SJCRH30 (cell line): ENCODE data around the gene CHTF18. TPM values are rescaled to one million over a fixed set of nuclear protein-coding genes. Genes with fewer than 3 reads are reported as not detected.
"Not testable (repeated sequence)": the region's sequence is repeated elsewhere in the genome, so short reads cannot be mapped to it uniquely, and the experiment has no call there.

ENCODE experiments used
- DNase-seq, 2 experiments: peaks; one replicate each; pipeline ENCODE4 v3.0.0-alpha.2; 2015 to 2020
- H3K27ac ChIP-seq: fragments of 250-450 bp; sonication (Bioruptor Pico); 2 replicates; pipeline ENCODE4 v1.5.1; 2020; ENCODE audit warnings: mild to moderate bottlenecking, moderate library complexity
- H3K27me3 ChIP-seq: fragments of 250-450 bp; sonication (Bioruptor Pico); 2 replicates; pipeline ENCODE4 v1.5.1; 2020; ENCODE audit warnings: mild to moderate bottlenecking, moderate library complexity
- H3K36me3 ChIP-seq: fragments of 250-450 bp; sonication (Bioruptor Pico); 2 replicates; pipeline ENCODE4 v1.5.1; 2020; ENCODE audit warnings: mild to moderate bottlenecking, moderate library complexity
- H3K4me1 ChIP-seq: fragments of 250-450 bp; sonication (Bioruptor Pico); 2 replicates; pipeline ENCODE4 v1.5.1; 2020; ENCODE audit warnings: mild to moderate bottlenecking, moderate library complexity
- H3K4me3 ChIP-seq: fragments of 250-450 bp; sonication (Bioruptor Pico); 2 replicates; pipeline ENCODE4 v1.5.1; 2020; ENCODE audit warnings: mild to moderate bottlenecking, moderate library complexity
- H3K9me3 ChIP-seq: fragments of 250-450 bp; sonication (Bioruptor Pico); replicated peaks from 2 replicates; pipeline ENCODE4 v1.5.1; 2020; ENCODE audit warnings: mild to moderate bottlenecking, moderate library complexity
- total RNA-seq: library from RNA; depleted of rRNA; stranded (reverse); fragments of >200 nt; shearing (Covaris generic); gene quantifications from 2 replicates; pipeline ENCODE4 v1.2.3, GENCODE V29; 2014

Gene CHTF18
- total RNA-seq, 1 experiment from 2014 or later: 46.0 TPM

DNA sequence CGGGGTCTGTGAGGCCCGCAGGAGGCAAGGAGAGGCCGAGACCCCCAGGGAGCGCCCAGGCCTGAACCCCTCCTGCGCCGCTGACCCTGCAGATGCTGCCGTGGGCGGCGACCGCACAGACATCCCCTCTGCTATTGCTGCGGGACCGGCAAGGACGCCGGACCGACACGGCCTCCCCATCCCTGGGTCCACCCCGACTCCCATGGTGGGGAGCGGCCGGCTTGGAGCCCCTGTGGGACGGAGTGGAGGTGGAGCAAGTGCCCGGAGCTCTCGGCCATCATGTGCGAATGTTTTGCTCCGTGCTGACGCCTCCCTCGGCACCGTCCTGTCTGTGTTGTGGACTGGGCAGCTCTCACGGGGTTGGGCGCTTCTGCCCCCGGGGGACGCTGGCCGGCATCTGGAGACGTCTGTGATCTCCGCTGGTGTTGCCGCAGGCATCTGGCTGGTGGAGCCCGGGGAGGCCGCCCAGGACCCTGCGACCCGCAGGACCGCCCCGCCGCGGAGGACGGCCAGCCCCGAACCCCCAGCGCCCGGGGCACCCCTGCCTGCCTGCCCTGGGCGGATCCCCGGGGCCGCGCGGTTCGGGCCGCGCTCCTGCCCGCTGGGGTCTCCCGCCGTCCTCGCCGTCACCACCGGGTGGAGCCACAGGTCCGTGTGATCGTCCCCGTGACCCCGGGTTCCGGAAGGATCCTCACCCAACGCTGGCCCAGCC lies 24.9 kb downstream of the CHTF18 start:
- H3K27ac ChIP-seq: no peak overlapping the region
- H3K36me3 ChIP-seq: no peaks in the 10 kb centered on the region
- peaks cover 15% of the 10 kb centered on the region for H3K4me1 ChIP-seq
- no peaks in the 10 kb centered on the region for H3K9me3 ChIP-seq
- no peaks in the 10 kb centered on the region for H3K27me3 ChIP-seq
- H3K4me3 ChIP-seq: no peak overlapping the region
- no peak for DNase-seq

DNA sequence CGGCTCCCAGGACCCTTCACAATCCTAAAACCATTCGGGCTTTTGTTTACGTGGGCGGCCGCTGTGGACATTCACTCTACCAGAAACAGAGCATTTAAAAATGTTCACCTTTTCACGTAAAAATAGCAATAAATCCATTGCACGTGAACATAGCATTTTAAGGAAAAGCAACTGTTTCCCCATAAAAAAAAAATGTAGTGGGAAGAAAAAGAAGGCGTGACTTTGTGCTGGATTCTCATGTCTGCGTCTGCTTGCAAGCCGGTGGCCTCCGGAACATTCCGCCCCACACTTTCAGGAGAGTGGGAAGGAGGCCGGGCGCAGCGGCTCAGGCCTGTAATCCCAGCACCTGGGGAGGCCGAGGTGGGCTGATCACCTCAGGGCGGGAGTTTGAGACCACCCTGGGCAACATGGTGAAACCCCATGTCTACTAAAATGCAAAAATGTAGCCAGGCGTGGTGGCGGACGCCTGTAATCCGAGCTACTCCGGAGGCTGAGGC lies 25.5 kb downstream of the CHTF18 start:
- Histone ChIP-seq H3K4me3 (no peak overlapping the region), H3K36me3 (no peaks in the 10 kb centered on the region), H3K27me3 (no peaks in the 10 kb centered on the region), H3K27ac (no peak overlapping the region), H3K9me3 (no peaks in the 10 kb centered on the region), H3K4me1 (peaks cover 15% of the 10 kb centered on the region)
- DNase-seq: no peak

DNA sequence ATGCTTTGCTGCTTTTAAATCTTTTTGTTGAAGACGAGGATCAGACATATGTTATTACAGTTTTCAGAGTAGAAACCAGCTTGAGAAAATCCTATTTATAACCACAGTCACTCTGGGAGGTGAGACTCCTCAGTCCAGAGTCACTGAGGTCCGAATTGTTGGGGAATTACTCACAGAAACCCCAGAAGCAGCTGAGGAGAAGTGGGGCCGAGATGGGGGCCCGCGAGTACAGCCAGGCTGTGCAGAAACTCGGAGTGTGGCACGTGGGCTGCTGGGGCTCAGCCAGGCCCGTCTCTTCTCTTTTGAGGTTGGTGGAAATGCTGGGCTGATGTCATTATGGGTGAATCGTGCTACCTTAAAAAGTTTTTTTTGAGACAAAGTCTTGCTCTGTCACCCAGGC lies 26.6 kb downstream of the CHTF18 start:
- Histone ChIP-seq H3K4me1 (peaks cover 15% of the 10 kb centered on the region), H3K27ac (peak overlapping the region; percentile 63), H3K9me3 (no peaks in the 10 kb centered on the region), H3K27me3 (no peaks in the 10 kb centered on the region), H3K4me3 (no peak overlapping the region), H3K36me3 (no peaks in the 10 kb centered on the region)
- DNase-seq: peak; percentile 72 to 76

DNA sequence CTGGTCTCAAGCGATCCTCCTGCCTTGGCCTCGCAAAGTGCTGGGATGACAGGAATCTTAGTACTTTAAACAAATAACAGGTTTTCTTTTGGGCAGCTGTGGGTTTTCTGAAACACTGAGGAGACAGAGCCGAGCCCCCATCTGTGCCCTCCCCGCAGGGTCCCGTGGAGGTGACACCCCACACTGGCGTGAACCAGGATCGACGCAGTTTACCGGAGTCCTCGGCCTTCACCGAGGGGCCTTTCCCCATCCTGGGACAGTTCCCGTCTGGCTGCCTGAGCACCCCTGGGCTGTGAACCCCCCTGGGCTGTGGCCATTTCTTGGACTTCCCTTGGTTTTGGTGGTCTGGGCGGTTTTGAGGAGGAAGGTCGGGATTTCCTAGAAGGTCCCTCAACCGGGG lies 27.4 kb downstream of the CHTF18 start:
- H3K36me3 ChIP-seq: no peaks in the 10 kb centered on the region
- H3K27me3 ChIP-seq: no peaks in the 10 kb centered on the region
- no peaks in the 10 kb centered on the region for H3K9me3 ChIP-seq
- H3K27ac ChIP-seq: peak overlapping the region; percentile 63
- no peak overlapping the region for H3K4me3 ChIP-seq
- H3K4me1 ChIP-seq: peaks cover 15% of the 10 kb centered on the region
- no peak for DNase-seq

DNA sequence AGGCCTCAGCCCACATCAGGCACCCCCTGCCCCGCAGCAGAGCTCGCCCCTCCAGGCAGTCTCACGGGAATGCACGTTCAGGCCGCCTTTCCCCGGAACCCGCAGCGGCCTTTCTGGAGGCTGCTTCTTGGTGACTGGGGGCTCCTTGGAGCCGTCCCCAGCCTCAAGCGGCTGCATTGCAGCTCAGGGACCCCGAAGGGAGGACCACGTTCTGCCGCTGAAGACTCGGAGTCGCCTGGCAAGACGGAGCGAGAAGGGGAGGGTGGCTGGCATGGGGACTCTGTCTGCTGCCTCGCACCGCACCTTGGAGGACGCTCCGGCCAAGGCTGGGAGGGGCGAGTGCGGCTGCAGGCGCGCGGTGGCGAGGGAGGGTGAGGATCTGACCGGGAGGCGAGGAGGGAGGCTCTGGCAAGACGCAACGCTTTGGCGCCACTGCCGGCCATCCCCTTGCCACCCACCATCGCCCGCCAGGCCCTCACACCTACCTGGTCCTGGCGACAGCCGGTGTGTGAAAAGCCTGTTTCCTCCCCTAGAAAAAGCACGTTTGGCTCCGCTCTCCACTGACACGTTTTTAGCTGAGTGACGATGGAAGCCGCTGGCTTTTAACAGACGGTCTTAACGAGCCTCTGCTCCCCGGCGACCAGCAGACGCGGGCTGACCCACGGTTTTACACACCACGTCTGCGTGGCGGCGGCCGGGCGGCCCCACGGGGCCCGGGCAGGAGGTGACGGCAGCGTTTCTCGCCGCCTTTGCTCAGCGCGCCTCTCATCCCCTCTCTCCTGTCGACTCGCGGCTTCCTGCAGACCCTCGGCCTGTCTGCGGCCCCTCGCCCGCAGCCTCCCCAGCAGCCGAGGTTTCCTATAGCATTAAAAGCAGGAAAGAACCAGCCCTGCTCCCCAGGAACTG lies 28.8 kb downstream of the CHTF18 start:
- DNase-seq: no peak
- H3K27ac ChIP-seq: no peak overlapping the region
- H3K27me3 ChIP-seq: no peaks in the 10 kb centered on the region
- no peaks in the 10 kb centered on the region for H3K36me3 ChIP-seq
- H3K4me1 ChIP-seq: peaks cover 15% of the 10 kb centered on the region
- no peak overlapping the region for H3K4me3 ChIP-seq
- H3K9me3 ChIP-seq: no peaks in the 10 kb centered on the region

DNA sequence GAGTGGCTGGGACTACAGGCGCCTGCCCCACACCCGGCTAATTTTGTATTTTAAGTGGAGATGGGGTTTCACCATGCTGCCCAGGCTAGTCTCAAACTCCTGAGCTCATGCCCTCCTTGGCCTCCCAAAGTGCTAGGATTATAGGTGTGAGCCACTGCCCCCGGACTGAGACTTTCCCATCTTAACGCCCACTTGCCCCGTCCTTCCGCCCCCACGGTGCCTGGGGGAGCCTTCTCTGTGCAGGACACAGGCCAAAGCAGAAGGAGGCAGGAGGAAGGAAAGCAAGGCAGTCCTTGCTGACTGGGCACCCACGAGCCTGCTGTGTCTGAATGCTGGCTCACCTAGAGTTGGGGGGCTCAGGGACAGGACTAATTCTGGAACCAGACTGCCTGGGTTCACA lies 29.7 kb downstream of the CHTF18 start:
- H3K27me3 ChIP-seq: no peaks in the 10 kb centered on the region
- no peak for DNase-seq
- no peaks in the 10 kb centered on the region for H3K9me3 ChIP-seq
- H3K4me1 ChIP-seq: peaks cover 15% of the 10 kb centered on the region
- H3K27ac ChIP-seq: no peak overlapping the region
- no peak overlapping the region for H3K4me3 ChIP-seq
- H3K36me3 ChIP-seq: no peaks in the 10 kb centered on the region

DNA sequence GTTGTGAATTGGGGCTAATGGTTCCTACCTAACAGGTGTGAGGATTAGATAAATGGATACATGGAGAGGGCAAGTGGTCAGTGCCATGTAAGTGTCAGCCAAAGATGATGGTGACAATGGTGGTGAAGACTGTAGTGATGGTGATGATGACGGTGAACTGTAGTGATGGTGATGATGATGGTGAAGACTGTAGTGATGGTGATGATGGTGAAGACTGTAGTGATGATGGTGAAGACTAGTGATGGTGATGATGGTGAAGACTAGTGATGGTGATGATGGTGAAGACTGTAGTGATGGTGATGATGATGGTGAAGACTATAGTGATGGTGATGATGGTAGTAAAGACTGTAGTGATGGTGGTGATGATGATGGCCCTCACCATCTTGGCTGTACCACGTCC lies 30.2 kb downstream of the CHTF18 start:
- H3K4me1 ChIP-seq: peaks cover 15% of the 10 kb centered on the region
- H3K9me3 ChIP-seq: peaks cover 2% of the 10 kb centered on the region; the same call in 1 of the 2 replicates
- H3K27me3 ChIP-seq: no peaks in the 10 kb centered on the region
- H3K4me3 ChIP-seq: no peak overlapping the region
- DNase-seq: no peak
- H3K36me3 ChIP-seq: no peaks in the 10 kb centered on the region
- no peak overlapping the region for H3K27ac ChIP-seq

DNA sequence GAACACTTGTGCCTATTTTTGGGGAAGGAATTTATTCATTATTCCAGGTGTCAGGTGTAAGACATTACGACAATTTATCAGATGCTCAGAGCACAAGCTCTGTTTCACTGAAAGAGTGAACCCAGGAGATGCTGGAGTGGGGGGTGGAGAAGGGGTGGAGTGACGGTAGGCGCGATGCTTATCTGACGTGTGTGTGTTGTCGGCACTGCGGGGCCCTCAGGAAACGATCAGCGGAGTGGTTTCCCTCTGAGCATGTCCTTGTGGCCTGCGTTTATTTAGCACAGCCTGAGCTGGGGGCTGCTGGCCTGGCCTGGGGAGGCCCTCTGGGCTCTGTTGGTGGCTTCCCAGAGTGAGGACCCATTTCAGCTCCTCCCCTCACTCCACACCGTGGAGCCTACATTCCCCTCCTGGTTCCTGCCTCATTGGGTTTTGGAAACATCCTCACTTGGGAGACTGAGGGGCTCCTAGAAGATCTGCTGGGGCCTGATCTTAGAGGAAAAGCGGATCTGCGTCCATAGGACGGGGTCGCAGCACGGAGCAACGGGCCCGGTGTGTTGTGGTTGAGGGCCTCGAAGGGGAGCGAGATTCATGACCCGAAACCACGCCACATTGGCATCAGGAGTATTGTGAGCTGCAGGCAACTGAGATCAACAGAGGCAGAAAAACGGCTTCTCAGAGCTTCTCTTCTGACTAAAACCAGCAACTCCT lies 31.1 kb downstream of the CHTF18 start:
- H3K4me1 ChIP-seq: peaks cover 12% of the 10 kb centered on the region
- no peaks in the 10 kb centered on the region for H3K36me3 ChIP-seq
- H3K4me3 ChIP-seq: no peak overlapping the region
- H3K9me3 ChIP-seq: peaks cover 5% of the 10 kb centered on the region; the same call in 1 of the 2 replicates
- H3K27ac ChIP-seq: no peak overlapping the region
- no peak for DNase-seq
- no peaks in the 10 kb centered on the region for H3K27me3 ChIP-seq

DNA sequence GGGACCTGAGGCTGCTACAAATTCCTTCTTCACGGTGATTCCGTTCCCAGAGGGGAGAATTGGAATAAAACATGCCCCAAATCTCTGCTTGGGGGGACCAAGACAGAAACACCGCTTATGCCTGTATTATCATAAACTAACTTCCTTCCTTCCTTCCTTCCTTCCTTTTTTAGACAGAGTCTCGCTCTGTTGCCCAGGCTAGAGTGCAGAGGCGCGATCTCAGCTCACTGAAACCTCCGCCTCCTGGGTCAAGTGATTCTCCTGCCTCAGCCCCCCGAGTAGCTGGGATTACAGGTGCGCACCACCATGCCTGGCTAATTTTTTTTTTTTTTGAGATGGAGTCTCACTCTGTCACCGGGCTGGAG lies 31.6 kb downstream of the CHTF18 start:
- H3K27ac ChIP-seq, H3K36me3 ChIP-seq, H3K4me3 ChIP-seq, DNase-seq, H3K27me3 ChIP-seq, H3K9me3 ChIP-seq: not testable (repeated sequence)
- peaks cover 11% of the 10 kb centered on the region; the same call in 1 of the 2 replicates for H3K4me1 ChIP-seq

DNA sequence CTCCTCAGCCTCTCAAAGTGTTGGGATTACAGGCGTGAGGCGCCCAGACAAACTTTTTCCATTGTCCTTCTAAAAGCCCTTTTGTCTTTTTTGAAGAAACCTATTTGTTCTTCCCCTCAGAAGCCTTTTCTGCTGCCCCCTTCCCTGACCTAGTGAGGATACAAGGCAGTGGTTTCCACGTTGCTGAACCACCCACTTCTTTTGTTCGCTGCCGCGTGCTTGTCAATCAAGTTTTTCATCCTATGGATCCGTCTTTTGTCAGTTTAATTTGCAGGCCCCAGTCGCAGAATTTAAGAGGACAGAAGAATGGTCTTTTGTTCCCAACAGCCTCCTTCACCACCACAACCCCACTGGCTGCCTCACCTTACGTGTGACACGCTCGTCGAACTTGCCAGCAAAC lies 32.3 kb downstream of the CHTF18 start:
- no peaks in the 10 kb centered on the region for H3K36me3 ChIP-seq
- H3K27me3 ChIP-seq: peaks cover 2% of the 10 kb centered on the region; the same call in 1 of the 2 replicates
- H3K4me3 ChIP-seq: no peak overlapping the region
- H3K27ac ChIP-seq: no peak overlapping the region
- H3K9me3 ChIP-seq: peaks cover 5% of the 10 kb centered on the region; the same call in 1 of the 2 replicates
- peaks cover 12% of the 10 kb centered on the region; the same call in 1 of the 2 replicates for H3K4me1 ChIP-seq
- DNase-seq: no peak

DNA sequence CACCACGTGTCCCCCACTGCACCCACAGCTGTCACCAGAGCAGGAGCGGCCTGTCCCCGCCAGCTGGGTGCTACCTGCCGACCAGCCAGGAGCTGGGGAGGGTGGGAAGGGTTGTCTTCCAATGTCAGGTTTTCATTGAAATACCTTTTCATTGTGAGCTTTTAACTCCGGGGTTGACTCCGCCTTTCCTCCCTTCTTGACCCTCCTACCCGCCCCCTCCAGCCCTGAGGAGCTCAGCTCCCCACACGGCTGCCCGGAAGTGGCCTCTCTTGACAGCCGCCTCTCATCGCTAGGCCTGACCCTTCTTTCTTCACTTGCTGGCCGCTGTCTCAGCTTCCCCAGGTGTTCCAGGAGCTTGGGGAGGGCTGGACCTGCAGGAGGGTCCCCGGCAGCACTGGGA lies 33.3 kb downstream of the CHTF18 start:
- H3K27ac ChIP-seq: no peak overlapping the region
- no peak for DNase-seq
- peaks cover 14% of the 10 kb centered on the region; the same call in 1 of the 2 replicates for H3K4me1 ChIP-seq
- H3K27me3 ChIP-seq: peaks cover 7% of the 10 kb centered on the region; the same call in 1 of the 2 replicates
- no peak overlapping the region for H3K4me3 ChIP-seq
- peaks cover 5% of the 10 kb centered on the region; the same call in 1 of the 2 replicates for H3K9me3 ChIP-seq
- no peaks in the 10 kb centered on the region for H3K36me3 ChIP-seq

DNA sequence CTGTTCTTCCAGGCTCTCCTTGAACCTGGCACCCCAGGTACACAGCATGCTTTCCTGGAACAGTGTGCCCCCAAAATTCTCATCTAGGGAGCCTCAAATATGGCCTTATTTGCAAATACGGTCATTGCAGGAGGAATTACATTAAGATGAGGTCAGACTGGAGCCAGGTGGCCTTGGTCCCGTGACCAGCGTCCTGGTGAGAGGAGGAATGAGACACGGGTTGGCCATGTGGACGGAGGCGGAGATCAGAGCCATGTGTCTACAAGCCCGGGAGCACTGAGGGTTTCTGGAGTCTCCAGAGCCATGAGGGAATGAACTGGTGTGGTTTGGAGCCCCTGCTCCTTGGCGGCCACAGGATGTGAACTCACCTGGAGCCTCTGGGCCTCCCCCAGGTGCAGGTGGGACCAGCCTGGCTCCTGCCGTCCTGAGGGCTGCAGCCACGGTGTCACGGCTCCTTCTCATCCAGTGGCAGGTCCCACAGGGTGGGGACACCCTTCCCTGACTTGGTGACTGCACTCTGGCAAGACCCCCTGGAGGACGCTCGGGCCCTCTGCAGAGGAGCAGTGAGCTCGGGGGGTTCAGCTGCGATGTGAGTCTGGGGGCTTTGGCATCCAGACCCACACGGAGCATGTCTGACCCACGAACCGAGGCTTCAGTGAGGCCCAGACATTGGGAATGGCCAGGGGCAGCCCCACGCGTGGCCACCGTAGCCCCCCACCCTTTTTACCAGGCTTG lies 33.9 kb downstream of the CHTF18 start:
- H3K4me1 ChIP-seq: peaks cover 14% of the 10 kb centered on the region; the same call in 1 of the 2 replicates
- H3K4me3 ChIP-seq: no peak overlapping the region
- H3K27ac ChIP-seq: no peak overlapping the region
- H3K27me3 ChIP-seq: peaks cover 7% of the 10 kb centered on the region; the same call in 1 of the 2 replicates
- H3K36me3 ChIP-seq: no peaks in the 10 kb centered on the region
- H3K9me3 ChIP-seq: peaks cover 5% of the 10 kb centered on the region; the same call in 1 of the 2 replicates
- DNase-seq: no peak

DNA sequence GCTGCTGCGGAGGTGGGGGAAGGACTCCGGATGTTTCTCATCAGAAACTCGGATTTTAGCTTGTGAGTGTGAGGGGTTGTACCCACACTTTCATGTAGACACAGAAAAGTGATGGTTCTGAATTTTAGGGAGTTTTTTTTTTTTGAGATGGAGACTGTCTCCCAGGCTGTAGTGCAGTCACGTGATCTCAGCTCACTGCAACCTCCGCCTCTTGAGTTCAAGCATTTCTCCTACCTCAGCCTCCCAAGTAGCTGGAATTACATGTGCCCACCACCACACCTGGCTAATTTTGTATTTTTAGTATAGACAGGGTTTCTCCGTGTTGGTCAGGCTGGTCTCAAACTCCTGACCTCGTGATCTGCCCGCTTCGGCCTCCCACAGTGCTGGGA lies 34.5 kb downstream of the CHTF18 start:
- H3K27ac ChIP-seq: no peak overlapping the region
- DNase-seq: no peak
- H3K36me3 ChIP-seq: no peaks in the 10 kb centered on the region
- H3K27me3 ChIP-seq: peaks cover 7% of the 10 kb centered on the region; the same call in 1 of the 2 replicates
- no peak overlapping the region for H3K4me3 ChIP-seq
- peaks cover 14% of the 10 kb centered on the region; the same call in 1 of the 2 replicates for H3K4me1 ChIP-seq
- H3K9me3 ChIP-seq: peaks cover 5% of the 10 kb centered on the region; the same call in 1 of the 2 replicates

DNA sequence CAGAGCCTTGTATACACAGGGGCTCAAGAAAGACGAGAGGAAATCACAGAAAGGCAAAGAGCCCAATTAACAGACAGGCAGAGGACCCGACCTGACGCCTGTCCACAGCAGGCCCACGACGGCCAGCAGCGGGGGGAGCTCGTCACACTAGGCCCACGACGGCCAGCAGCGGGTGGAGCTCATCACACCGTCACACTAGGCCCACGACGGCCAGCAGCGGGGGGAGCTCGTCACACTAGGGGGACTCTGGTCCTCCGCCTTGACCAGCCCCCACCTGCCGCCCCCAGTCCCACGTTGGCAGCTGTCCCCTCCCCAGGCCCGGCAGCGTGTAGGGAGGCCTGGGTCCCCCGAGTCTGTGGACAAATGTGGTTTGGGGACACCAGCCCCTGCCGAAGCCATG lies 35.8 kb downstream of the CHTF18 start:
- Histone ChIP-seq H3K9me3 (peaks cover 5% of the 10 kb centered on the region; the same call in 1 of the 2 replicates), H3K36me3 (no peaks in the 10 kb centered on the region), H3K27me3 (peaks cover 7% of the 10 kb centered on the region; the same call in 1 of the 2 replicates), H3K4me1 (peaks cover 14% of the 10 kb centered on the region; the same call in 1 of the 2 replicates), H3K4me3 (no peak overlapping the region), H3K27ac (no peak overlapping the region)
- no peak for DNase-seq
